Daoy (cell line): ENCODE results near the gene MSH5. TPM values are rescaled to one million over a fixed set of nuclear protein-coding genes. Genes with fewer than 3 reads are reported as not detected.
"Not testable (repeated sequence)": the region's sequence is repeated elsewhere in the genome, so short reads cannot be mapped to it uniquely, and the experiment has no call there.

ENCODE experiments used
- DNase-seq: peaks from one replicate; pipeline ENCODE4 v3.0.0-alpha.2; 2015; ENCODE audit warnings: low read depth
- total RNA-seq: library from RNA; depleted of rRNA; stranded (reverse); fragments of >200 nt; shearing (Covaris generic); gene quantifications from 2 replicates; pipeline ENCODE4 v1.2.3, GENCODE V29; 2014

The MSH5 gene
- total RNA-seq, 1 experiment from 2014 or later, result 19.9 TPM

DNA sequence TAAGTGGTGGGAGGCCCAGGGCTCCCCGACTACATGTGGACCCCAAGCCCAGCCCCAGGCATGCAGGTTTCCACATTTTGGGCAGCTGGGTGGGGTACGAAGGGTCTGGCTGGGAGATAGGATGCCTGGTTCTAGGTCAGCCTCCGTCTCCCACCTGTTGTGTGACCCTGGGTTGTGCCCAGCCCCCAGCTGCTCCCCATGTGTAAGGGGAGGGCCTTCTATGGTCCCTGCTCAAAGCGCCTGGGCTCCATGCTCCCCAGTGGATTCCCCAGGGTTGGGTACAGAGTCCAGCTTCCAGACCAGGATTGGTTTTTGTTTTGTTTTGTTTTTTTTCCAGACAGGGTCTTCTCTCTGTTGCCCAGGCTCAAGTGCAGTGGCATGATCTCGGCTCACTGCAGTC is 38.4 kb downstream of the MSH5 start:
- DNase-seq, result no peak

DNA sequence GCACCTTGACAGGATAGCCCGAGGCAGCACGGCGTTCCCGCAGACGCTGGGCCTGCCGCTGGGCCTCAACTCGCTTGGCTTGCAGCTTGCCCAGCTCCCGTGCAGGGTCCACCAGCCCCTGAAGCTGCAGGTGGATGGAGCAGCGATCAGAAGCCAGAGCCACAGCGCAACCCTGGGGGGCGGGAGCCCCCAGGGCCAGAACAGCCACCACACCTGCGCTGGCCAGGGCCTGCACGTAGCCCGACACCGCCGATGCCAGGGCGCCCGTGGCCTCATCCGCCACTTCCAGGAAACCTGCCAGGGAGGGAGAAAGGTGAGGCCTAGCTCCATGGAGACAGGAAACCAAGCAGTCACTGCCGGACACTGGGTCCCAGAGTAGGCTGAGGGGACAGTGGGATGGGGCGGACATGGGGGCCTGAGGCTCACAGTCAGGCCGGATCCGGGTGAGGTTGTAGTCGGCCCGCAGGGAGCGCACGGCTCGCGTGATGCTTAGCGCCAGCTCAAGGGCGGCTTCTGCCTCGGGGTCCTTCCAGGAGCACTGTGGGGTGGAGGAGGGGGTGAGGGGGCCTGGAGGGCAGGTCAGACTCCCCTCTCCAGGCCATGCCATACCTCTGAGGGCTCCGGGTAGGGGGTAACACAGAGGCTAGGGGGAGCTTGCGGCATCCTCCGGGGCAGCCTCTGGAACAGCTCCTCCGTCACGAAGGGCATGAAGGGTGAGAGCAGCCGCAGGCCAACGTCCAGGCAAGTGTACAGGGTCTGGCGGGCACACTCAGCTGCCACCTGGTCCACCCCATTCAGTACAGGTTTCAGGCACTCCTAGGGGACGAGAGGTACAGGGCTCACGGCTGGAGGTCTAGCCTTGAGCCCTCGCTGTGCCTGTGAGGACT is 39.4 kb downstream of the MSH5 start:
- DNase-seq, result no peak

DNA sequence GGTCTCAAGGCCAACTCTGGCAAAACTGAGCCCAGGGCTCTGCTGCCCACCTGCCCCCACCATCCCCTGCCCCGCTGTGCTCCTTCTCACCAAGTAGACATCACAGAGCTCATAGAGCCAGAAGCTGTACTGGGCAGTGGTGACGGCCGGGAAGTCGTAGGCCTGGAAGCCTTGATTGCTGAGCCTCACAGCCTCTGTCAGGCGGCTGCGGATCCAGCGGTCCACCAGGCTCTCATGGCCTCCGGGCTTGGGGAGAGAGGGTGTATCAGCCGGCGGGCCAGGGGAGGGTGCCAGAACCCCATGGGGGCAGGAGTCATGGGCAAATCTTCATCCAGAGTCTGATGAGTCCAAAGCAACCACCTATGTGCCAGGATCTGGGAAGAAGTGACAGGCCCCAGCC is 40.1 kb downstream of the MSH5 start:
- no peak for DNase-seq

DNA sequence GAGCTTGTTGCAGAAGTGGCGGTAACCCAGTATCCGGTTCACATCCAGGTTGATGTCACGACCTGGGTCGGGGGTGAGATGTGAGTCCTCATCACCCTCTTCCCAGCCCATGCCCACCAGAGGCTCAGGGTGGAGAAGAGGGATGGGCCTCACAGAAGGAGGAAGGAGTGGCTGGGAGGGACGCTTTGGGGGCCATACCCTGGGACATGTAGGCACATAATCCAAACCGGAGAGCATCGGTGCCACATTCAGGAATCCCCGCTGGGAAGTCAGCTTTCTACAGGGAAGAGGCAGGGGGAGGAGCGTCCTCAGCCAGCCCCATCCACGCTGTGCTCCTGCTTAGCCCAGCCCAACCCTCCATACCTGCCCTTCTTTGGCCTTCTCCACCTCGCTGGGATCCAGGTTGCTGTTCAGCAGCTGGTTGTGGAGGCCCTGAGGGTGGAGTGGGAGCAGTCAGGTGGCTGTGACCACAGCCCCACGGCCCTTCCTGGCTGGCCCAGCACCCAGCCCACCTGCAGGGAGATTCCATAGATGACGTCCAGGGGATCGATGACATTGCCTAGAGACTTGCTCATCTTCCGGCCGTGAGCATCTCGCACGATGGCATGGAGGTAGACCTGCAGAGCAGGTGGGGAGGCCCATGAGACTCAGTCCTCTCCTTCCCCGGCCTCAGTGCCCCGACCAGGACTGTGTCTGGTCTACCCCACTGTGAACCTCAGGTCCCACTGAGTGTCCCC is 40.9 kb downstream of the MSH5 start:
- DNase-seq, result no peak

DNA sequence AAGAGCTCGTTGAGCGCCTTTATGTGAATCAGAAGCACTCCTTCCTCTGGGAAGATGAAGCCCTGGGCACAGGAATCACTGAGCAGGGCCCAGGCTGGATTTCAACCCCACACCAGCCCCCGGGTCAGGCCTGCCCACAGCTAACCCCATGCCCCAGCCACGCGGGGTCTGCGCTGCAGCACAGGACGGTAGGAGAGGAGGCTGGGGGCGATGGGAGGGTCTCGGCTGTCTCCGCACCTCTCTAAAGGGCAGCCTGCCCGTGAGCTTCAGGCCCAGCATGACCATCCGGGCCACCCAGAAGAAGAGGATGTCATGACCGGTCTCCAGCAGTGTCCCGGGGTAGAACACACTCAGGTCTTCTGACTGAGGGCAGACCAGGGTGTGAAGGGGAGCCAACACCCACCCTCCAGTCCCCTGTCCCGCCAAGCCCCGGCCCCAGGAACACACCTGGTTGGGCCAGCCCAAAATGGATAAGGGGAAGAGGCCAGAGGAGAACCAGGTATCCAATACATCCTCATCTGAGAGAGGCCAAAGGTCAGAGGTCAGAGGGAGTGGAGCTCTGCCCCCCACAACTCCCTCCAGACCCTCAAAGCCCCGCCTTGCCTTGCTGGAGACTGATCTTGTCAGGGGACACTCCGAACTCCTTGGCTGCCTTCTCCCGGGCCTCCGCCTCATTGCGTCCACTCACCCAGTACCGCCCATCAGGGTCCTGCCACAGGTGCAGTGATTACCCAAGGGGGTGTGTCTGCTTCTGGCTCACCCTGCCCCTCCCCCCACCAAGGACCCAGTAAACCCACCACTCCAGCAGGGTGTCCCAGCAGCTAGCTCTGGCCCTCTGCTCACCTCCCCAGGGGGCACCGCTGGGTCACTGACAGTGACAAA is 41.7 kb downstream of the MSH5 start:
- no peak for DNase-seq

DNA sequence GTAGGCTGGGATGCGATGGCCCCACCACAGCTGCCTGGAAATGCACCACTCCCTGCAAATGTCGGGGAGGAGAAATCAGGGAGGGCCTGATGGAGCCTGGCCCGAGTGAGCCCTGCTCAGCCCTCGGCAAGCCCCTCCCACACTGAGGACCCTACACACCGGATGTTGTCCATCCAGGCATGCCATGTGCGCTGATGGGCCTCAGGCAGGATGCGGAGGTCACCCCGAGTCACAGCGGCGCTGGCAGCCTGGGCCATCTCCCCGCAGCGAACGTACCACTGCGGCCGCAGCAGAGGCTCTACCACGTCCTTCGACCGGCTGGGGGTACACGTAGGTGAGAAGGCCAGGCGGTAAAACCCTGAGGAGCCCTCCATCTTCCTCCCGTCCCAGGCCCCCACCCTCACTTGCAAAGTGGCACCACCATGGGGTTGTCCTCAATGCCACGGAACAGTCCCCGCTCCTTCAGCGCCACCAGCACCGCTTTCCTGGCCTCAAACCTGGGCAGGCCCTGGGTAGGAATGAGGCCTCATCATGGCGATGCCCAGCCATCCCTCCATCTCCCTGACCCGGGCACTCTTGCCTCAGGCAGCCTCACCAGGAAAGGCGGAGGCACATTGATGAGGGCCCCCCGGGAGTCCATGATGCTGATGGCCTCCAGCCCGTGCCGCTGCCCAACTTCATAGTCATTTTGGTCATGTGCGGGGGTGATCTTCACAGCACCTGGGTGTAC is 42.5 kb downstream of the MSH5 start:
- no peak for DNase-seq

DNA sequence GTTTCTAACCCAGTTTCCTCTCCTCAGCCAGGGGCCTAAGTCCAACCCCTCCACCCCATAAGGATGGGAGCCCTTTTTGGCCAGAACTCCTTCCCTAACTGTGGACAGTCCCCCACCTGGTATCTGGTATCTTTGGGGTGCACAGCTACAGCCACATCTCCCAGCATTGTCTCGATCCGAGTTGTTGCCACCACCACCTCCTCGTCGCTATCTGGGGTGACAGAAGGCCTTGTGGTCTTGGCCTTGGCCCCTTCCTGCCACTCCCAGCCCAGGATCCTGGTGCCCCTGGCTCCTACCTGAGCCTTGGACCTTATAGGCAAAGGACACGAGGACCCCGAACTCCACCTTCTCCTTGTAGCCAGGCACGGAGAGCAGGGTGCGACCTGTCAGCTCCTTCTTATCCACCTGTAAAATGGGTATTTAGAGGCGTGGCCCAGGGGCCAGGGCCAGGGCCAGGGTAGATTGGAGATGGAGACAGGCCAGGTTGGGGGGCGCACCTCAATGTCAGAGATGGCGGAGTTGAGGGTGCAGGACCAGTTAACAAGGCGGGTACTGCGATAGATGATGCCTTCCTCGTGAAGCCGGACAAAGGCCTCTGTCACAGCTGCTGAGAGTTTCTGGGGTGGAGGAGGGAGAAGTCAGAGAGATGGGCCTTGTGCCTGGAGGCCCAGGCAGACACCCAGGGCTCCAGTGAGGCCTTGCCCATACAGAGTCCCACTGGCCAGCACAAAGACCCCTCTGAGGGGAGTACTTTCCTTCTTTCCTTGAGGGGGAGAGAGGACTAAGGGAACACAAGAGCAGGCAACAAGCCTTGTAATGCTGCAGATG is 44.5 kb downstream of the MSH5 start:
- no peak for DNase-seq

DNA sequence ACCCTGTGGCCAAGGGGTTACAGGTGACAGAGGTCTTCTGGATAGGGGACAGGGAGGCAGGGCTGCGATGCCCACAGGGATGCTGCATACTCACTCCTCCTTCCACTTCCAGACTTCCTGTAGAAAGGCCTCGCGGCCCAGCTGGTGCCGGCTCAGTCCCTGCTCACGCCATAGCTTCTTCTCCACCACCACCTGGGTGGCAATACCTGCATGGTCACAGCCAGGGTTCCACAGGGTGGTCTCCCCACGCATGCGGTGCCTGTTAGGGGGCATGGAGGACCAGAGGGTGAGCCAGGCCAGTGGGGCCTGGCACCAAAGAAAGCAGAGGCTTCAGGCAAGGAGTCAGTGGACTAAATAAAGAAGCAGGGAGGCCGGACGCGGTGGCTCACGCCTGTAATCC is 45.7 kb downstream of the MSH5 start:
- no peak for DNase-seq

DNA sequence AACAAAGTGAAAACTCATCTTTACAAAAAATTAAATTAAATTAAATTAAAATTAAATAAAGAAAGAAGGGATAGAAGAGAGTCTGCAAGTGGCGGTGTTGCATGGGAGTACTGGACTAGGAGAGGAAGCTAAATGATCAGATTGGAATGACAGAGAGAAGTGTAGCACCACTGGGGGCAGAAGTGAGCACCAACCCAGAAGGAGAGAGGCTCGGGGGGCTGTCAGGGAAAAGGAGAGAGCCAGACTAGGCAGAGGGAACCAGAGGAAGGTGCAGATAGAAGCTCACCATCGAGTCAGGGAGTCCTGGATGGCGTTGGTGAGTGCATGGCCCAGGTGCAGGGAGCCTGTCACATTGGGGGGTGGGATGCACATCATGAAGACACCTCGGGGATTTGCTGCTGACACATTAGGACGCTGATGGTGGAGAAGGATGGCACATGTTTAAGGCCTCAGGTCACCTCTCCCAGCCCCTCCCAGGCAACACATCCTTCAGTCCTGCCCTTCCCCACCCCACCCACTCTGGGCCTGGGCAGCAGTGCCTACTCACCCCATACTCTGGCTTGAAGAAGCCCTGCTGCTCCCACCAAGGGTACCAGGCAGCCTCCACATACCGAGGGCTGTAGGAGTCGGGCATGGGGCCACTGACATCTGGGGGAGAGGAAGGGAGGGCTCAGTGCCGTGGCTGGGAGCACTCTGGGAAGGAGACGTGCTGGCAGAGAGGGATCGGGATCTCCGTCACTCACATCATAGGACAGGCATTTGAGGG is 51.7 kb downstream of the MSH5 start:
- DNase-seq, result peak; percentile 51

DNA sequence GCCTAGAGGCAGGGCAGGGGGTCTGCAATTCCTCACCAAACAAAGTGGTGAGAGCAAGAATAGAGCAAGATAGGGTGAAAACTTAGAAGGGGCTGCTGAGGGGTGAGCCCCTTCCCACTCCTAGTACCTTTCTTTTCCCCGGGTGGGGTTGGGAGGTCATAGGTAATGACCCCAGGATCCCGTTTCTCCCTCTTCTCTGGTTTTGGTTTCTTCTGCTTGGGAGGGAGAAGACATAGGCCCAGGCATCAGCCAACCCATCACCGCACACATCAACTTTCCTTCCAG is 52.2 kb downstream of the MSH5 start:
- no peak for DNase-seq

DNA sequence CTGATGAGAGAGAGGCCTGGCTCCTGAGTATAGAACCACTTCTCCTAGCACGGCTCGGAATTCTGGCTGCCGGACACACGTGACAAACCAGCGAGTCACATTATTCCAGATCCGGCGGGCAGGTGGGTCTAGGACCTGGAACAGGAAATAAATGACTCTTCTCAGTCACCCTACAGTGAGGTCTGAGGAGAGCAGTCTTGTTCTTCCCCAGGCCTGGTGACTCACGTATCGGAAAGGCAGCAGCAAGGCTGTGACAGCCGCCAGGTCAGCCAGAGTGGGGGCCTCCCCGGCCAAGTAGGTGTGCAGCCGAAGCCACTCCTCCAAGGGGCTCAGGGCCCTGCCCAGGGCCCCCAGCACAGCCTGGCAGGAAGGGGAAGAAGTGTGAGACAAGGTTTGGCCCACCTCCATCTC is 53.0 kb downstream of the MSH5 start:
- peak; percentile 82 for DNase-seq

DNA sequence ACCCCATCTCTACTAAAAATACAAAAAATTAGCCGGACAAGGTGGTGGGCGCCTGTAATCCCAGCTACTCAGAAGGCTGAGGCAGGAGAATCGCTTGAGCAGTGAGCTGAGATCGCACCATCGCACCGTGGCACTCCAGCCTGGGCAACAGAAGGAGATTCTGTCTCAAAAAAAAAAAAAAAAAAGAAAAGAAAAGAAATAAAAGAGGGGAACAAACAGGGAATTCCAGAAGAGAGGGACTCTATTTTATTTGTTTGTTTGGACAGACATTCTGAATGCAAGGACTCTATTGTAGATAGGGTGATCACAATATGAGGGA is 54.1 kb downstream of the MSH5 start:
- not testable (repeated sequence) for DNase-seq

DNA sequence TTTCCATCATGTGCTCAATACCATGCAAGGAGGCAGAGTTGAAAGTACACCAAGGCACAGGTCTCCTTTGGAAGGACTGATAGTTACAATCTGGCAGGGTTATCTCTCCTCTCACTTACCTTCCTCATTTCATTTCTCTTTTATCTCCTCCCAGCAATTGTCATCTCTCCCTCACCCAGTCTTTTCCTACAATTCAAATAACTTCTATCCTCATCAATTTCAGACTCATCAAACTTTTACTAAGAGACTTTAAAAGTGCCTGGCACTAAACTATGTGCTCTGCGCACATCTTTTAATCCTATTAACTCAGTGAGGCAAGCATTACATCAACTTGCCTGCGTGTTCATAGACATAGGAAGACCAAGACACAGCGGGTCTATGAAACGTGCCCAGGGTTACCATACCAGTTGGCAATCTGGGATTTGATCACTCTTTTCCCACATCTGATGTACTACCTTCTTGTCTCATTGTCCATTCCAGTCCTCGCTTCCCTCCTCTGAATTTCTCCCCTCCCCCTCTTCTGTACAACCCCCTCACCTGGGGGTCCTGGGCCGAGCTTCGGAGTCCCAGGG is 54.6 kb downstream of the MSH5 start:
- no peak for DNase-seq

DNA sequence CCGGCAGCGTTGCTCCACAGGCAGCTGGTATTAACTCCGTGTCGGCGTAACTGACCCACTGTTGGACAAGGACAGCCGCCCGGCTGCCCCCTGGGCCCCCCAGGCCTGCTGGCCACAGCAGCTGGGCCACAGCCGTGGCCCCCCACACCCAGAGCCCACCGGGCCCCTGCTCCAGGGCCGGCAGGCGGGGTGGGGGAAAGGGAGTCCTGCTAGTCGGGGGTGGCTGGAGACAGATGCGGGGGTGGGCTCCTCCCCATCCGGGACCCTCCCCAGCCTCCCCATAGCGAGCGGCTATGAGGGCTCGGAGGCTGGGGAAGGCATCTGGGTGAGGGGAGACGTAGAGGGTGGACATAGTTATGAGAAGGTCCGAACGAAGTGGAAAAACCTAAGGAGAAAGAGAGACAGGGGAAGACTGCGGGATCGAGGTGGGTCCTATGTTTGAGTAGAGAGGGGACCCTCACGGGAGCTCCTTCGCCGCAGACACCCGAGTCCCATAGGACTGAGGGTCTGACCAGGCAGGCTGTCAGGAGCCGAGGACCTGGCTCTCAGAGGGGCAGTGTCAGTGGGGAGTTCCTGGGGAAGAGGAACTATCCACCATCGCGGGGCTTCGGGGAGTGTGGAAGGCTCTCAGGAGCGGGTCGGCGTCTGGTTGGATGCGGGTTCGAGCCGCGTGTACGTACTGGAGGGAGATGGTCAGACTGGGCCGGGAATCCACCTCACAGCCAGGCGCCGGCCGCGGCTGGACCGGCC is 55.2 kb downstream of the MSH5 start:
- no peak for DNase-seq

DNA sequence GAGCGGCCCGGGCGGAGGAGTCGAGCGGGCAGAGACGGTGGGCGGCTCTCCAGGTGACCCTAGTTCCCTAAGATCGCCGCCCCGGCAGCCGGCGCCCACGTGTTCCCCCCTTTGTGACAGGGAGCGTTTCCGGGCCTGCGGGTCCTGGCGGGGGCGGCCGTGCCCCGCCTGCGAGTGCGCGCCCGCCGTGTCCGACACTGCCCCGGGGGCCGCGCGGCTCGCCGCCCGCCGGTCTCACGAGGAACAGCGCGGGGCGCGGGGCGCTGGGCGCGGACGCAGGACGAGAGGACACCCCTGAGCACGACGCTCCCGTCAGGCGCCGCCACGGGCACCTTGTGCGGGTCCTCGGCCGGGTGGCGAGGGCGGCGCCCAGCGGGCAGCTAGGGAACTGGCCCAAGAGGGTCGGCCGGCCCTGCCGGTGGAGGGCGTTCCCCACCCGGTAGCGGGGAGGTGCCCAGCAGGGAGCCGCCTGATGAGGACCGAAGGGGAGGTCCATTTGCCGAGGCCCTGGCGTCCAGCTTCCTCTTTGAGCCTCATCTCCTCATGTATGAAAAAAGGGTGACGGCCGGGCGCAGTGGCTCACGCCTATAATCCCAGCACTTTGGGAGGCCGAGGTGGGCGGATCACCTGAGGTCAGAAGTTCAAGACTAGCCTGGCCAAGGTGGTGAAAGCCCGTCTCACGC is 56.0 kb downstream of the MSH5 start, which contains the start of gene VARS1:
Gene VARS1, minus strand, starts transcription at position 137 of the 683 bp plus-strand sequence. CDS start 535 bp downstream, outside the sequence.
- DNase-seq, result peak; percentile 97

DNA sequence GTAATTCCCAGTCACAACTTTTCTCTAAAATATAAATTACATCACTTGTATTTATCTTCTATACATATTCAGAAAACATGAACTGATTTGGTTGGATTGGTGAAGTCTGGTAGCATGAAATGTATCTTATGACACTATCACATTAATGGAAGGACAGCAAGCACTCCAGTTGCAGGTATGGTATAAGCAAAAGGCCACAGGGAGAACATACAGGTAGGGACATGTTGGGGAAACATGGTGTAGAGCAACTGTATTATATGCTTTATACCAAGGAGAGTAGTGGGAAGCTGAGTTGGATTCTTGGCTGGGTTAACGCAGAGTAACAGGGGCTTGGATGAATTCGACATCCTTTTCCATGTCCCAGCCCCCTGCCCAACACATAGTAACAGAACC is 57.2 kb downstream of the MSH5 start:
- no peak for DNase-seq

DNA sequence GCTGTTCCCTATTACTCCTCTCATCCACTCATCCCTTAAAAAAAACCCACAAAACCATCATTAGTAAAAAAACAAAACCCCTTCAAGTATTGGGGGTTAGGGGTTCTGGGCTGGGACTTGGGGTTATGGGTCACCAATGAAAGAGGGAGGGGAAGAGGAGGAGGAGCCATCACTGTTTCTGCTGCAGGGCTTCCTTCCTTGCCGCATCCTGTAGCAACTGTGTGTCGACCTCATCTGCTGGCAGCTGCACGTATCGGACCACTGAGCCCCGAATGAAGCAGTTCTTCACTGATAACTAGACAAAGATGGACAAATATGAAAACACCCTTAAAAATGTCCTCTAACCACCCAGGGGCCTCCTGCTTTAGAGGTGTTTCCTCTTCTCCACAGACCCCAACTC is 57.8 kb downstream of the MSH5 start:
- no peak for DNase-seq

DNA sequence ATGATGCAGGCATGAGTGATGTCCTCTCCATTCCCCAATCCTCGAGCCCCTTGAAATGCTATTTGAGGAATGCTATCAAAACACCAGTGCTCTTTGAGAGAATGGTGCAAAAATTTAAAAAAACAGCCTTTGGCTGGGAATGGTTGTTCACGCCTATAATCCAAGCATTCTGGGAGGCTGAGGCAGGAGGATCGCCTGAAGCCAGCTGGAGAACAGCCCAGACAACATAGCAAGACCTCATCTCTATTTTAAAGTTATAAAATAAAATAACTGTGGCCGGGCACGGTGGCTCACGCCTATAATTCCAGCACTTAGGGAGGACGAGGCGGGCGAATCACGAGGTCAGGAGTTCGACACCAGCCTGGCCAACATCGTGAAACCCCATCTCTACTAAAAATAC is 60.0 kb downstream of the MSH5 start:
- no peak for DNase-seq
